HepG2 (cell line): Measurements from ENCODE around the gene MYADML2. TPM values are rescaled to one million over a fixed set of nuclear protein-coding genes. Genes with fewer than 3 reads are reported as not detected.
A peak's percentile ranks its signal among the peaks of the same experiment; 100 is the strongest.

Source experiments
- BHLHE40 ChIP-seq: IDR thresholded peaks from 2 replicates; pipeline ENCODE4 v1.6.1; 2011; ENCODE audit warnings: low read length, improper control_type of control experiment
- KAT8 ChIP-seq: IDR thresholded peaks from 2 replicates; pipeline ENCODE4 v1.6.1; 2016; ENCODE audit warnings: missing genetic modification reagents, missing compliant biosample characterization
- NFYB ChIP-seq: sonication (generic); formaldehyde crosslinking; IDR thresholded peaks from 2 replicates; pipeline ENCODE4 v1.4.0; 2020; ENCODE audit warnings: missing genetic modification reagents
- ZNF274 ChIP-seq: sonication (generic); formaldehyde crosslinking; IDR thresholded peaks from 2 replicates; pipeline ENCODE4 v1.5.1; 2020; ENCODE audit warnings: mild to moderate bottlenecking, missing genetic modification reagents
- ZNF589 ChIP-seq: sonication (generic); formaldehyde crosslinking; conservative IDR thresholded peaks from 2 replicates; pipeline ENCODE4 v1.8.0; 2022; ENCODE audit warnings: mild to moderate bottlenecking, moderate library complexity, missing genetic modification reagents
- polyA plus RNA-seq, 8 experiments: library from polyadenylated mRNA; depleted of rRNA in 3 of 8; stranded (reverse) in 7 of 8; unstranded in 1 of 8; fragments of >200 nt; fragmentation: Illumina TruSeq in 4 of 8; extraction: Trizol in 4 of 8; gene quantifications; 2 replicates each; pipeline versions ENCODE4 v1.2.1 to v1.2.3, GENCODE V29; 2011 to 2016; ENCODE audit warnings: low read depth in 4 of 8, missing spikeins in 1 of 8, mixed read lengths in 1 of 8; ENCODE audit not compliant: insufficient read depth in 1 of 8
- total RNA-seq, 5 experiments: library from RNA; depleted of rRNA; stranded (reverse); fragments of >200 nt; fragmentation: Illumina TruSeq; extraction: Trizol; gene quantifications; 2 replicates each; pipeline ENCODE4 v1.2.3, GENCODE V29; 2016; ENCODE audit warnings: low read depth in 1 of 5
- TF ChIP-seq, protein P1 (sequence below): IDR thresholded peaks from 2 replicates; pipeline ENCODE4 v1.6.1; 2016; ENCODE audit warnings: low read depth, control low read depth
- TF ChIP-seq, protein P2 (sequence below): sonication (generic); formaldehyde crosslinking; IDR thresholded peaks from 2 replicates; pipeline ENCODE4 v1.8.1; 2023; ENCODE audit warnings: mild to moderate bottlenecking, inconsistent platforms, moderate library complexity, missing genetic modification reagents, borderline replicate concordance
- TF ChIP-seq, protein P3 (sequence below): sonication (generic); formaldehyde crosslinking; IDR thresholded peaks from 2 replicates; pipeline ENCODE4 v1.5.0; 2020; ENCODE audit warnings: missing genetic modification reagents, mild to moderate bottlenecking, borderline replicate concordance
- TF ChIP-seq, protein P4 (sequence below): sonication (generic); formaldehyde crosslinking; IDR thresholded peaks from 2 replicates; pipeline ENCODE4 v1.5.0; 2020; ENCODE audit warnings: missing genetic modification reagents
- TF ChIP-seq, protein P5 (sequence below): sonication (generic); formaldehyde crosslinking; IDR thresholded peaks from 2 replicates; pipeline ENCODE4 v1.4.0; 2020; ENCODE audit warnings: missing genetic modification reagents
- TF ChIP-seq, protein P6 (sequence below): sonication (generic); formaldehyde crosslinking; conservative IDR thresholded peaks from 2 replicates; pipeline ENCODE4 v1.4.0; 2020; ENCODE audit warnings: mild to moderate bottlenecking, missing genetic modification reagents, moderate library complexity

The MYADML2 gene
- total and polyA plus RNA-seq, 2 of the 13 experiments (the other 11 are each of a cell fraction or from before 2014, with no cell fraction given) = not detected

DNA sequence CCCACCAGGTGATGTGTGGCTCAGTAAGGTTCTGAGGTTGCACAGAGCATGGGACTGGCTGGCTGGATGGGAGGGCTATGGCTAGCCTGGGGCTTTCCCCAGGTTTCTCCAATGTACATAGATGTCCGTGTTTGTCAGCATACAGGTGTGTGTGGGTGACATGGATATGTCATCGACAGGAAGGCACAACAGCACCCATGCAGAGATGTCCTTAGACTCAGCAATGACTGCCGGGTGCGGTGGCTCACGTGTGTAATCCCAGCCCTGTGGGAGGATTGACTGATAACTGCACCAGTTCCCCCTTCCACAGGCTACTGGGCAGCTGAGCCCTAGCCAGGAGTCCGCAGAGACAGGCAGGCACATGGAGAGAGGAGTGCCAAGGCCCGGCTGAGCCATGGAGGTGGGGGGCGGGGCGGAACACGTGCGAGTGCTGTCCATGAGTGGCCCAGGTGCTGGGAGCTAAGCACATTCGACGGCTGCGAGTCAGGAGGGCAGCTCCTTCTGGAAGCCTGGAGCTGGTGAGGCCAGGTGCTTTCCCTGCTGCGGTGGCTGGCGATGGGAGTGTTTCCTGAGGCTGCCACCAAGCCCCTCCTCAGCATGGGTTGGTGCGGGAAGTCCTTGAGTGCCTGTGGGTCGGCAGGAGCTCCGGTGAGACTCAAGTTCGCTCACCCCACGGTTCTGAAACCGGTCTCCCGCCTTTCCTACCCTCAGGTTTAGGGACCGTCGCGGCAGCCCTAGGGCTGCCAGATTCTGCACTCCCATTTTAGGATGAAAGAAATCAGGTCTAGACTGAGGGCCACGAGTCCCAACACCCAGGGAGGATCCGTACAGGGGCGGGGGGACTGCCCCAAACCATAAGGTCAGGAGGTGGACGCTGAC lies 29.5 kb upstream of the MYADML2 start (continued):
- TF ChIP-seq NFYB (CRISPR knock-in tag) (no peak), ZNF589 (CRISPR knock-in tag) (0 out of 2 replicates have a peak, but pooled peaks have one; percentile 48), ZNF274 (no peak; the same call in none of the 2 replicates), BHLHE40 (peak; percentile 63), KAT8 (CRISPR knock-in tag) (no peak)
- TF ChIP-seq, protein P1, sequence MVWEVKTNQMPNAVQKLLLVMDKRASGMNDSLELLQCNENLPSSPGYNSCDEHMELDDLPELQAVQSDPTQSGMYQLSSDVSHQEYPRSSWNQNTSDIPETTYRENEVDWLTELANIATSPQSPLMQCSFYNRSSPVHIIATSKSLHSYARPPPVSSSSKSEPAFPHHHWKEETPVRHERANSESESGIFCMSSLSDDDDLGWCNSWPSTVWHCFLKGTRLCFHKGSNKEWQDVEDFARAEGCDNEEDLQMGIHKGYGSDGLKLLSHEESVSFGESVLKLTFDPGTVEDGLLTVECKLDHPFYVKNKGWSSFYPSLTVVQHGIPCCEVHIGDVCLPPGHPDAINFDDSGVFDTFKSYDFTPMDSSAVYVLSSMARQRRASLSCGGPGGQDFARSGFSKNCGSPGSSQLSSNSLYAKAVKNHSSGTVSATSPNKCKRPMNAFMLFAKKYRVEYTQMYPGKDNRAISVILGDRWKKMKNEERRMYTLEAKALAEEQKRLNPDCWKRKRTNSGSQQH (CRISPR knock-in tag) = no peak
- TF ChIP-seq, protein P2, sequence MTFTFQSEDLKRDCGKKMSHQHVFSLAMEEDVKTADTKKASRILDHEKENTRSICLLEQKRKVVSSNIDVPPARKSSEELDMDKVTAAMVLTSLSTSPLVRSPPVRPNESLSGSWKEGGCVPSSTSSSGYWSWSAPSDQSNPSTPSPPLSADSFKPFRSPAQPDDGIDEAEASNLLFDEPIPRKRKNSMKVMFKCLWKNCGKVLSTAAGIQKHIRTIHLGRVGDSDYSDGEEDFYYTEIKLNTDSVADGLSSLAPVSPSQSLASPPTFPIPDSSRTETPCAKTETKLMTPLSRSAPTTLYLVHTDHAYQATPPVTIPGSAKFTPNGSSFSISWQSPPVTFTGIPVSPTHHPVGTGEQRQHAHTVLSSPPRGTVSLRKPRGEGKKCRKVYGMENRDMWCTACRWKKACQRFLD (CRISPR knock-in tag) = 0 out of 2 replicates have a peak, but pooled peaks have one; percentile 47
- TF ChIP-seq, protein P3, sequence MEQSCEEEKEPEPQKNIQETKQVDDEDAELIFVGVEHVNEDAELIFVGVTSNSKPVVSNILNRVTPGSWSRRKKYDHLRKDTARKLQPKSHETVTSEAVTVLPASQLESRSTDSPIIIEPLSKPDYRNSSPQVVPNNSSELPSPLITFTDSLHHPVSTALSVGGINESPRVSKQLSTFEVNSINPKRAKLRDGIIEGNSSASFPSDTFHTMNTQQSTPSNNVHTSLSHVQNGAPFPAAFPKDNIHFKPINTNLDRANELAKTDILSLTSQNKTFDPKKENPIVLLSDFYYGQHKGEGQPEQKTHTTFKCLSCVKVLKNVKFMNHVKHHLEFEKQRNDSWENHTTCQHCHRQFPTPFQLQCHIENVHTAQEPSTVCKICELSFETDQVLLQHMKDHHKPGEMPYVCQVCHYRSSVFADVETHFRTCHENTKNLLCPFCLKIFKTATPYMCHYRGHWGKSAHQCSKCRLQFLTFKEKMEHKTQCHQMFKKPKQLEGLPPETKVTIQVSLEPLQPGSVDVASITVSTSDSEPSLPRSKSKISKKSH (CRISPR knock-in tag) = 0 out of 2 replicates have a peak, but pooled peaks have one; percentile 59
- TF ChIP-seq, protein P4, sequence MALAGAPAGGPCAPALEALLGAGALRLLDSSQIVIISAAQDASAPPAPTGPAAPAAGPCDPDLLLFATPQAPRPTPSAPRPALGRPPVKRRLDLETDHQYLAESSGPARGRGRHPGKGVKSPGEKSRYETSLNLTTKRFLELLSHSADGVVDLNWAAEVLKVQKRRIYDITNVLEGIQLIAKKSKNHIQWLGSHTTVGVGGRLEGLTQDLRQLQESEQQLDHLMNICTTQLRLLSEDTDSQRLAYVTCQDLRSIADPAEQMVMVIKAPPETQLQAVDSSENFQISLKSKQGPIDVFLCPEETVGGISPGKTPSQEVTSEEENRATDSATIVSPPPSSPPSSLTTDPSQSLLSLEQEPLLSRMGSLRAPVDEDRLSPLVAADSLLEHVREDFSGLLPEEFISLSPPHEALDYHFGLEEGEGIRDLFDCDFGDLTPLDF (CRISPR knock-in tag) = no peak
- TF ChIP-seq, protein P5, sequence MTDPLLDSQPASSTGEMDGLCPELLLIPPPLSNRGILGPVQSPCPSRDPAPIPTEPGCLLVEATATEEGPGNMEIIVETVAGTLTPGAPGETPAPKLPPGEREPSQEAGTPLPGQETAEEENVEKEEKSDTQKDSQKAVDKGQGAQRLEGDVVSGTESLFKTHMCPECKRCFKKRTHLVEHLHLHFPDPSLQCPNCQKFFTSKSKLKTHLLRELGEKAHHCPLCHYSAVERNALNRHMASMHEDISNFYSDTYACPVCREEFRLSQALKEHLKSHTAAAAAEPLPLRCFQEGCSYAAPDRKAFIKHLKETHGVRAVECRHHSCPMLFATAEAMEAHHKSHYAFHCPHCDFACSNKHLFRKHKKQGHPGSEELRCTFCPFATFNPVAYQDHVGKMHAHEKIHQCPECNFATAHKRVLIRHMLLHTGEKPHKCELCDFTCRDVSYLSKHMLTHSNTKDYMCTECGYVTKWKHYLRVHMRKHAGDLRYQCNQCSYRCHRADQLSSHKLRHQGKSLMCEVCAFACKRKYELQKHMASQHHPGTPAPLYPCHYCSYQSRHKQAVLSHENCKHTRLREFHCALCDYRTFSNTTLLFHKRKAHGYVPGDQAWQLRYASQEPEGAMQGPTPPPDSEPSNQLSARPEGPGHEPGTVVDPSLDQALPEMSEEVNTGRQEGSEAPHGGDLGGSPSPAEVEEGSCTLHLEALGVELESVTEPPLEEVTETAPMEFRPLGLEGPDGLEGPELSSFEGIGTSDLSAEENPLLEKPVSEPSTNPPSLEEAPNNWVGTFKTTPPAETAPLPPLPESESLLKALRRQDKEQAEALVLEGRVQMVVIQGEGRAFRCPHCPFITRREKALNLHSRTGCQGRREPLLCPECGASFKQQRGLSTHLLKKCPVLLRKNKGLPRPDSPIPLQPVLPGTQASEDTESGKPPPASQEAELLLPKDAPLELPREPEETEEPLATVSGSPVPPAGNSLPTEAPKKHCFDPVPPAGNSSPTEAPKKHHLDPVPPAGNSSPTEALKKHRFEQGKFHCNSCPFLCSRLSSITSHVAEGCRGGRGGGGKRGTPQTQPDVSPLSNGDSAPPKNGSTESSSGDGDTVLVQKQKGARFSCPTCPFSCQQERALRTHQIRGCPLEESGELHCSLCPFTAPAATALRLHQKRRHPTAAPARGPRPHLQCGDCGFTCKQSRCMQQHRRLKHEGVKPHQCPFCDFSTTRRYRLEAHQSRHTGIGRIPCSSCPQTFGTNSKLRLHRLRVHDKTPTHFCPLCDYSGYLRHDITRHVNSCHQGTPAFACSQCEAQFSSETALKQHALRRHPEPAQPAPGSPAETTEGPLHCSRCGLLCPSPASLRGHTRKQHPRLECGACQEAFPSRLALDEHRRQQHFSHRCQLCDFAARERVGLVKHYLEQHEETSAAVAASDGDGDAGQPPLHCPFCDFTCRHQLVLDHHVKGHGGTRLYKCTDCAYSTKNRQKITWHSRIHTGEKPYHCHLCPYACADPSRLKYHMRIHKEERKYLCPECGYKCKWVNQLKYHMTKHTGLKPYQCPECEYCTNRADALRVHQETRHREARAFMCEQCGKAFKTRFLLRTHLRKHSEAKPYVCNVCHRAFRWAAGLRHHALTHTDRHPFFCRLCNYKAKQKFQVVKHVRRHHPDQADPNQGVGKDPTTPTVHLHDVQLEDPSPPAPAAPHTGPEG (CRISPR knock-in tag) = no peak
- TF ChIP-seq, protein P6, sequence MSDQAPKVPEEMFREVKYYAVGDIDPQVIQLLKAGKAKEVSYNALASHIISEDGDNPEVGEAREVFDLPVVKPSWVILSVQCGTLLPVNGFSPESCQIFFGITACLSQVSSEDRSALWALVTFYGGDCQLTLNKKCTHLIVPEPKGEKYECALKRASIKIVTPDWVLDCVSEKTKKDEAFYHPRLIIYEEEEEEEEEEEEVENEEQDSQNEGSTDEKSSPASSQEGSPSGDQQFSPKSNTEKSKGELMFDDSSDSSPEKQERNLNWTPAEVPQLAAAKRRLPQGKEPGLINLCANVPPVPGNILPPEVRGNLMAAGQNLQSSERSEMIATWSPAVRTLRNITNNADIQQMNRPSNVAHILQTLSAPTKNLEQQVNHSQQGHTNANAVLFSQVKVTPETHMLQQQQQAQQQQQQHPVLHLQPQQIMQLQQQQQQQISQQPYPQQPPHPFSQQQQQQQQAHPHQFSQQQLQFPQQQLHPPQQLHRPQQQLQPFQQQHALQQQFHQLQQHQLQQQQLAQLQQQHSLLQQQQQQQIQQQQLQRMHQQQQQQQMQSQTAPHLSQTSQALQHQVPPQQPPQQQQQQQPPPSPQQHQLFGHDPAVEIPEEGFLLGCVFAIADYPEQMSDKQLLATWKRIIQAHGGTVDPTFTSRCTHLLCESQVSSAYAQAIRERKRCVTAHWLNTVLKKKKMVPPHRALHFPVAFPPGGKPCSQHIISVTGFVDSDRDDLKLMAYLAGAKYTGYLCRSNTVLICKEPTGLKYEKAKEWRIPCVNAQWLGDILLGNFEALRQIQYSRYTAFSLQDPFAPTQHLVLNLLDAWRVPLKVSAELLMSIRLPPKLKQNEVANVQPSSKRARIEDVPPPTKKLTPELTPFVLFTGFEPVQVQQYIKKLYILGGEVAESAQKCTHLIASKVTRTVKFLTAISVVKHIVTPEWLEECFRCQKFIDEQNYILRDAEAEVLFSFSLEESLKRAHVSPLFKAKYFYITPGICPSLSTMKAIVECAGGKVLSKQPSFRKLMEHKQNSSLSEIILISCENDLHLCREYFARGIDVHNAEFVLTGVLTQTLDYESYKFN (CRISPR knock-in tag) = peak; percentile 44; the same call in 1 of the 2 replicates
